HG03060 (cell line): ENCODE results near the gene CMTM6.
"Not testable (repeated sequence)": the region's sequence is repeated elsewhere in the genome, so short reads cannot be mapped to it uniquely, and the experiment has no call there.

Experiments used
- ATAC-seq: cut with Tn5 transposase; IDR thresholded peaks from one replicate; pipeline ENCODE4 v1.9.1; 2021; ENCODE audit warnings: low read depth, moderate number of reproducible peaks; ENCODE audit not compliant: unreplicated experiment

Gene CMTM6

GRCh38 chr3:32502118-32502945 lies at the start of gene CMTM6:
CMTM6 (minus strand) TSS chr3:32502852; CDS start chr3:32502745, 107 bp downstream.
- ATAC-seq, result no peak

- no peak for ATAC-seq
These were observed 49.4 kb upstream of the CMTM6 start for GRCh38 chr3:32552013-32552412.

GRCh38 chr3:32551496-32551895 lies 48.8 kb upstream of the CMTM6 start:
- no peak for ATAC-seq

- no peak for ATAC-seq
These were observed 48.4 kb upstream of the CMTM6 start for GRCh38 chr3:32551087-32551486.

- ATAC-seq, result no peak
These were observed 42.7 kb upstream of the CMTM6 start for GRCh38 chr3:32545305-32545704.

- no peak for ATAC-seq
These were observed 42.2 kb upstream of the CMTM6 start for GRCh38 chr3:32544894-32545293.

- ATAC-seq, result no peak
These were observed 40.2 kb upstream of the CMTM6 start for GRCh38 chr3:32542807-32543206.

GRCh38 chr3:32540899-32541298 lies 38.2 kb upstream of the CMTM6 start:
- no peak for ATAC-seq

GRCh38 chr3:32532434-32532833 lies 29.8 kb upstream of the CMTM6 start:
- no peak for ATAC-seq

GRCh38 chr3:32531010-32531647 lies 28.5 kb upstream of the CMTM6 start:
- ATAC-seq, result no peak

GRCh38 chr3:32525720-32526119 lies 23.1 kb upstream of the CMTM6 start:
- no peak for ATAC-seq

GRCh38 chr3:32522682-32523081 lies 20.0 kb upstream of the CMTM6 start:
- ATAC-seq, result no peak

- not testable (repeated sequence) for ATAC-seq
These were observed 16.3 kb upstream of the CMTM6 start for GRCh38 chr3:32518921-32519320.

GRCh38 chr3:32516751-32517150 lies 14.1 kb upstream of the CMTM6 start:
- ATAC-seq, result not testable (repeated sequence)

- ATAC-seq, result no peak
These were observed 8.4 kb upstream of the CMTM6 start for GRCh38 chr3:32511005-32511404.

- ATAC-seq, result no peak
These were observed 7.5 kb upstream of the CMTM6 start for GRCh38 chr3:32510075-32510724.

GRCh38 chr3:32508711-32509110 lies 6.1 kb upstream of the CMTM6 start:
- no peak for ATAC-seq

- no peak for ATAC-seq
These were observed 3.8 kb upstream of the CMTM6 start for GRCh38 chr3:32506466-32506865.

- ATAC-seq, result no peak
These were observed 264 bp upstream of the CMTM6 start for GRCh38 chr3:32502946-32503286.

GRCh38 chr3:32501783-32502117 lies 902 bp downstream of the CMTM6 start:
- no peak for ATAC-seq

GRCh38 chr3:32500880-32501782 lies 1.5 kb downstream of the CMTM6 start:
- no peak for ATAC-seq
